ENCODE results near the gene SLC2A1.

Gene SLC2A1

GRCh38 chr1:42979896-42980800 is 21.5 kb upstream of the SLC2A1 start:
- DNase-seq: no peak

DNA sequence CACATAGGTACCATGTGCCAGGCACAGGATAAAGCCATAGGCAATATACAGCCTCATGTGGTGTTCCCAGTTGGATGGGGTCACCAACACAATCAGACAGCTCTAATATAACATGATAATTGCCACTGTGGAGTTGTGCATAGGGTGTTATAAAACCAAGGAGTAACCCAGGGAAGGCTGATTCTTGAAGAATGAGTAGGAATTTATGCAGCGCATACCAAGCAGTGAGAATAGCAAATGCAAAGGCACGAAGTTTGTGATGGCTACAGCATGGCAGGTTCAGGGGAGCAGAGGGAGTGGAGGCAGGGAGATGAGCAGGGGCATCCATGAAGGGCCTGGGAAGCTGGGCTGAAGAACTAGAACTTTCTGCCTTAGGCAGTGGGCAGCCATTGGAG is 20.4 kb upstream of the SLC2A1 start:
- no peak for DNase-seq

DNA sequence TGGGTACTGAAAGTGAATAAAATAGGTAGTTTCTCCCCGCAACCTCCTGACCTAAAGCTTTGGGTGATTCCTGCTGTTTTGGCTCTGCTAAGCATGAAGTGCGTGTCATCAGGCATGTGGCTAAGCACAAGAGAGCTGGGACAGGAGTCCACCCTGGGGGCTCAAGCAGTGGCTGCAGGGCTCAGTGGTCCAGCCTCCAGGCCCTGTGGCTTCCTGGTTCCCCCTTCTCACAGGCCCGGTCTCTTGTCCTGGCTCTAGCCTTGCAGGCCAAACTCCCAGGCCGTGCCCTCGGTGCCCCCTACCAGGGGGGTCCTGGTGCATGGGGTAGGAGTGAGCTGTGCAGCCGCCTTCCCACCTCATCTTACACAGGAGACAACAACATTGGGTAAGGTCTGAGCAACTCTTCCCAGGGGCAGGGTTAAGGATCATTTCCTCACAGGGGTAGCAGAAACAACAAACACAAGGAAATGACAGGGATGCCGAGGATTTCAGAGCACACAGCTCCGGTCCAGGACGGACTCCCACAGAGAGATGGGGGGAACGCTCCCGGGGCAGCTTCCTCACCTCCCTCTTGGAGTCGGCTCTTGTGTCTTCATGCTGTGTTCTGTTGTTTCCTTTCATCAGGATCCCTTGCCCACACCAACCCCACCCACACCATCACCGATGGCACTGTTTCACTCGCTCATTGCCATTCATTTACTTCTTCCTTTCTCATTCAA is 19.8 kb upstream of the SLC2A1 start:
- DNase-seq: no peak

DNA sequence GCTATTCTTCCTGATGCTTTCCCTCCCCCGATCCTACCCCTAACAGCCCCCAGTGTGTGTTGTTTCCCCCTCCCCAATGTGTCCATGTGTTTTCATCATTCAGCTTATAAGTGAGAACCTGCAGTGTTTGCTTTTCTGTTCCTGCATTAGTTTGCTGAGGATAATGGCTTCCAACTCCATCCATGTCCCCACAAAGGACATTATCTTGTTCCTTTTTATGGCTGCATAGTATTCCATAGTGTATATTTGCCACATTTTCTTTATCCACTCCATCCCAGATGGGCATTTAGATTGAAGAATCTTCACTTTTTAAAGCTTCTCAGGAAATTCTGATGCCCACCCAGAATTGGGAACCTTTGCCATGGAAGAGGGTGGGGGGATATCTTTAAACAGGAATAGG is 19.0 kb upstream of the SLC2A1 start:
- no peak for DNase-seq

DNA sequence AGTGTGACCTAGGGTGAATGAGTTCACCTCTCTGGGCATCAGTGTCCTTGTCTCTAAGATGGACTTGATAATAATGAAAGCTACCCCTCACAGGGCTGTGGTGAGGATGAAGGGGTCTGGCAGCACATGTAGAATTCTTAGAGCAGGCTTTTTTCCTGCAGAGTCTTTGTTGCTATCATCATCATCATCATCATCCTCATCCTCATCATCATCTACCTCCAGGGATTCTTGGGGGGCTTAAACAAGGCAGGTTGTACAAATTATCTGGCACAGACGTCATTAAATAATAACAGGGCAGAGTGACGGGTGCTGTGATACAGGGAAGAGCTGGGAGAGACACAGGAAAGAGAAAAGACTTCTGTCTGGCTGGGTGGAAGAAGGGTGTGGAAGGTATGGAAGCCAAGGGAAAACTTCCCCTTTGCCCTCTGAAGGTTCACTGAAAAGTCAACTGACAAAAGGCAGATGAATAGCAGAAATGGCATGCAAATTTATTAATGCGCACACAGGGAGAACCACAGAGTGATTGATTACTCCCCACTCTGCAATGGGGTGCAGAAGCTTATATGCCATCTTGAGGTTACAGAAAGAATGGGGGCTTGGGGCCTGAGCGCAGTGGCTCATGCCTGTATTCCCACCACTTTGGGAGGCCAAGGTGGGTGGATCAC is 17.0 kb upstream of the SLC2A1 start:
- DNase-seq: no peak

GRCh38 chr1:42974767-42975437 is 16.2 kb upstream of the SLC2A1 start:
- DNase-seq: no peak

DNA sequence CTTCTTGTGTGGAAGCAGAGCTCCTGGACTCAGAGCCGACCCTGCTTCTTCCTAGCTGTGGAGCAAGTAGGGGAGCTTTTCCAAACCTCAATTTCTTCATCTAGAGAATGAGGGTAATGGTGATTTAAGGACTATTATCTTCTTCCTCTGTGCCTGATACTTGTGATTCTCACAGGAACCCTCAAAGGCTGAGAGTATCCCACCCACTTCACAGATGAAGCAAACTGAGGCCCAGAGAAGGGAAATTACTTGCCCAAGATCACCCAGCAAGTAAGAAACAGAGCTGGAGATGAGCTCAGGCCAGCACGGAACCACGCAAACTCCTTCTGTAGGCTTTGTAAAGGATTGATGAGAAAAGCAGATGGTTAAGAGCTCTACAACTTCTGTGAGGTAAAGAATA is 15.1 kb upstream of the SLC2A1 start:
- DNase-seq: no peak

DNA sequence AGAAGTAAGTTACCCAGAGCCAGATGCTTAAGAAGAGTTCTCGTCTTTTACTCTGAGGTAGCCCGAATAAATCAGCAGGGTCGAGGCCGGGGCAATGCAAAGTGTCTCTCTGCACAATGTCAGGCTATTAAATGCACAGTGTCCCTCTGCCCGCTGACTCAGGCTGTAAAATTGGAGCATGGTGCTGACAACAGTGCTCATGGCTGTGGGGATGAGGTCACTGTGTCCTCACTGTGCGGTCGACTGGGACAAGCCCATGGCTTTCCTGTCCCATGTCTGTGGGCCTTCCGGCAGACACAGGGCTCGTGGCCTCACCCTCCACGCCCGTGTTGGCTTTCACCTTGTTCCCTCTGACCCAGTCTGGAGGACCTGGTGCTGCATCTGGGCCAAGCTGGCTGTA is 14.6 kb upstream of the SLC2A1 start:
- no peak for DNase-seq

- no peak for DNase-seq
Observed at GRCh38 chr1:42971841-42972291, 13.2 kb upstream of the SLC2A1 start.

GRCh38 chr1:42970143-42970542 is 11.5 kb upstream of the SLC2A1 start:
- no peak for DNase-seq

DNA sequence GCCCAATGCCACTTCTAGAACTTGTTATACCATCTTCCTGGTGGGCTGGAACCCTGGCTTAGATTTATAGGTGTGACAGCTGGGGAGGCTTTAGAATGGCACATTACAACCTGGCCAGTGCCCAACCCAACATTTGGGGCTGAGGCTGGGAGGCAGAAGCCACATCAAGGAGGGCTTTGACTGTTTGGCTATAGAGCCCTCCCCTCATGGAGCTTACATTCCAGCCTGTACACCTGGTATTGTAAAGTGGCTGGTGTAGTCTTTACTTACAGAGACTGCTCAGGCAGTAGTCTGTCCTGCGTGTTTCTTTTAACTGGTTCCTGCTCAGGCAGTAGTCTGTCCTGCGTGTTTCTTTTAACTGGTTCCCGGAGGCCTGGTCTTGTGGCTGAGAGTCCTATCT is 10.0 kb upstream of the SLC2A1 start:
- no peak for DNase-seq

- DNase-seq: no peak
Observed at GRCh38 chr1:42966688-42967612, 8.3 kb upstream of the SLC2A1 start.

GRCh38 chr1:42965378-42965777 is 6.7 kb upstream of the SLC2A1 start:
- DNase-seq: no peak

- DNase-seq: no peak
Observed at GRCh38 chr1:42964044-42964812, 5.6 kb upstream of the SLC2A1 start.

GRCh38 chr1:42963378-42964043 is 4.8 kb upstream of the SLC2A1 start:
- no peak for DNase-seq

- no peak for DNase-seq
Observed at GRCh38 chr1:42962641-42963377, 4.1 kb upstream of the SLC2A1 start.

- DNase-seq: no peak
Observed at GRCh38 chr1:42961312-42962091, 2.8 kb upstream of the SLC2A1 start.

- DNase-seq: no peak
Observed at GRCh38 chr1:42960566-42961311, 2.1 kb upstream of the SLC2A1 start.

DNA sequence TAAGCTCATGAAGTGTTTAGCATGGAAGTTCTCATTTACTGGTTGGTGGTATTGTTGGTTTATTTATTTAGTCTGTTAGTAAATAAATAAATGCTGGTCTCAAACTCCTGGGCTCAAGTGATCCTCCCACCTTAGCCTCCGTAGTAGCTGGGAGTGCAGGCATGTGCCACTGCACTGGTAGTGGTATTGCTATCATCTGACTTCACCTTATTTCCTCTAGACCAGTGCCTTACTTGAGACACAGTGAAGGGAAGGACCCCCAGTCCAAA is 1.4 kb upstream of the SLC2A1 start:
- no peak for DNase-seq
